GM23338 (cell line): ENCODE measurements around the gene SPATA31C1. TPM values are rescaled to one million over a fixed set of nuclear protein-coding genes. Genes with fewer than 3 reads are reported as not detected.

Experiments used
- ATAC-seq: fragments of 200-7000 bp; cut with Tn5 transposase; 3 replicates; pipeline ENCODE4 v1.9.1; 2020
- DNase-seq: peaks from one replicate; pipeline ENCODE4 v3.0.0-alpha.2; 2015; ENCODE audit warnings: low spot score
- H2AFZ ChIP-seq: fragments of 200-600 bp; sonication (generic); 2 replicates; pipeline ENCODE4 v1.8.0; 2016; ENCODE audit warnings: antibody characterized with exemption, mild to moderate bottlenecking, moderate library complexity
- H3F3A ChIP-seq: fragments of 200-600 bp; sonication (generic); replicated peaks from 2 replicates; pipeline ENCODE4 v1.8.0; 2017; ENCODE audit warnings: antibody characterized with exemption, mixed run types, low read depth
- H3K27ac ChIP-seq: fragments of 200-600 bp; sonication (generic); 2 replicates; pipeline ENCODE4 v1.6.1; 2016; ENCODE audit warnings: low read depth
- H3K27me3 ChIP-seq: fragments of 200-600 bp; sonication (generic); 2 replicates; pipeline ENCODE4 v1.8.0; 2016; ENCODE audit warnings: mild to moderate bottlenecking, mixed run types, moderate library complexity; ENCODE audit not compliant: insufficient read depth
- H3K36me3 ChIP-seq: fragments of 200-600 bp; sonication (generic); 2 replicates; pipeline ENCODE4 v1.8.0; 2016; ENCODE audit warnings: mild to moderate bottlenecking; ENCODE audit not compliant: insufficient read depth
- H3K4me1 ChIP-seq: fragments of 200-600 bp; sonication (generic); 2 replicates; pipeline ENCODE4 v1.8.0; 2016; ENCODE audit warnings: mild to moderate bottlenecking, moderate library complexity; ENCODE audit not compliant: insufficient read depth
- H3K4me2 ChIP-seq: fragments of 200-600 bp; sonication (generic); 2 replicates; pipeline ENCODE4 v1.7.1; 2017; ENCODE audit warnings: mixed run types
- H3K4me3 ChIP-seq: fragments of 200-600 bp; sonication (generic); 2 replicates; pipeline ENCODE4 v1.6.1; 2016; ENCODE audit warnings: mixed run types
- H3K79me2 ChIP-seq: fragments of 200-600 bp; sonication (generic); replicated peaks from 2 replicates; pipeline ENCODE4 v1.8.0; 2017; ENCODE audit warnings: mild to moderate bottlenecking; ENCODE audit not compliant: insufficient read depth
- H3K9me2 ChIP-seq: fragments of 200-600 bp; sonication (generic); 2 replicates; pipeline ENCODE4 v1.8.0; 2017; ENCODE audit not compliant: insufficient read depth
- H4K20me1 ChIP-seq: fragments of 200-600 bp; sonication (generic); replicated peaks from 2 replicates; pipeline ENCODE4 v1.8.0; 2017; ENCODE audit warnings: mild to moderate bottlenecking; ENCODE audit not compliant: insufficient read depth
- H3K27ac Mint-ChIP-seq: 2 replicates; pipeline ENCODE4 v1.8.0; 2020; ENCODE audit warnings: inconsistent platforms, mild to moderate bottlenecking, moderate library complexity, mixed read lengths
- H3K27me3 Mint-ChIP-seq: 3 replicates; pipeline ENCODE4 v1.8.0; 2022; ENCODE audit warnings: low read depth, mild to moderate bottlenecking, moderate library complexity, mixed read lengths, inconsistent platforms; ENCODE audit not compliant: insufficient read depth, poor library complexity
- H3K36me3 Mint-ChIP-seq: 3 replicates; pipeline ENCODE4 v1.8.0; 2021; ENCODE audit warnings: low read depth, mild to moderate bottlenecking, inconsistent platforms, moderate library complexity, mixed read lengths
- H3K4me1 Mint-ChIP-seq: 3 replicates; pipeline ENCODE4 v1.8.0; 2020; ENCODE audit warnings: mild to moderate bottlenecking, inconsistent platforms, mixed read lengths
- H3K4me3 Mint-ChIP-seq: 3 replicates; pipeline ENCODE4 v1.8.0; 2021; ENCODE audit warnings: moderate library complexity, mild to moderate bottlenecking, inconsistent platforms, mixed read lengths
- H3K9me3 Mint-ChIP-seq: 3 replicates; pipeline ENCODE4 v1.8.0; 2020; ENCODE audit warnings: moderate library complexity, mild to moderate bottlenecking, inconsistent platforms, mixed read lengths
- CREB1 ChIP-seq: fragments of 250-450 bp; sonication (Bioruptor Pico); IDR thresholded peaks from 2 replicates; pipeline ENCODE4 v1.5.0; 2020; ENCODE audit warnings: low read depth, mild to moderate bottlenecking, moderate library complexity
- CTCF ChIP-seq, 2 experiments: fragments of 200-600 bp in 1 of 2; sonication (generic) in 1 of 2; conservative IDR thresholded peaks; 2 replicates each; pipeline versions ENCODE4 v1.5.1 to v1.6.1; 2016 to 2017; ENCODE audit warnings: antibody characterized with exemption in 2 of 2, low read depth in 2 of 2, mild to moderate bottlenecking in 2 of 2, moderate library complexity in 1 of 2
- ETS1 ChIP-seq: IDR thresholded peaks from 2 replicates; pipeline ENCODE4 v1.6.1; 2016; ENCODE audit warnings: antibody characterized with exemption
- EZH2 ChIP-seq: fragments of 200-600 bp; sonication (generic); IDR thresholded peaks from one replicate; pipeline ENCODE4 v1.8.0; 2017; ENCODE audit warnings: antibody characterized with exemption, mild to moderate bottlenecking, low read depth; ENCODE audit not compliant: unreplicated experiment
- JUNB ChIP-seq: IDR thresholded peaks from one replicate; pipeline ENCODE4 v1.6.1; 2016; ENCODE audit warnings: antibody characterized with exemption; ENCODE audit not compliant: unreplicated experiment
- NANOG ChIP-seq: IDR thresholded peaks from 2 replicates; pipeline ENCODE4 v1.6.1; 2016; ENCODE audit warnings: antibody characterized with exemption, borderline replicate concordance
- POLR2AphosphoS5 ChIP-seq: IDR thresholded peaks from 2 replicates; pipeline ENCODE4 v1.6.1; 2016; ENCODE audit warnings: antibody characterized with exemption, low read depth
- STAT1 ChIP-seq: IDR thresholded peaks from one replicate; pipeline ENCODE4 v1.6.1; 2016; ENCODE audit warnings: antibody characterized with exemption; ENCODE audit not compliant: unreplicated experiment
- ZNF462 ChIP-seq: fragments of 250-450 bp; sonication (Bioruptor Pico); IDR thresholded peaks from 2 replicates; pipeline ENCODE4 v1.5.0; 2020; ENCODE audit warnings: mild to moderate bottlenecking, moderate library complexity
- polyA plus RNA-seq: library from polyadenylated mRNA; unstranded; fragments of >200 nt; fragmentation: Nextera tagmentation; extraction: Ambion mirVana; gene quantifications from 2 replicates; pipeline ENCODE4 v1.2.1, GENCODE V29; 2016
- total RNA-seq: library from RNA; depleted of rRNA; stranded (reverse); fragments of >200 nt; shearing (Covaris generic); gene quantifications from 2 replicates; pipeline ENCODE4 v1.2.3, GENCODE V29; 2014

SPATA31C1 gene
- total and polyA plus RNA-seq, 2 experiments from 2014 or later: not detected

- Mint-ChIP-seq H3K27ac (no peak overlapping the region), H3K4me1 (peaks cover 5% of the 10 kb centered on the region; the same call in 1 of the 3 replicates), H3K36me3 (peaks cover 5% of the 10 kb centered on the region; the same call in 2 of the 3 replicates), H3K9me3 (peaks cover 10% of the 10 kb centered on the region), H3K27me3 (peaks cover 2% of the 10 kb centered on the region), H3K4me3 (no peak overlapping the region)
- no peak overlapping the region for H3K4me2 ChIP-seq
- ATAC-seq (peak; percentile 68), DNase-seq (peak; percentile 39)
- no peak overlapping the region for H3K4me3 ChIP-seq
- peak overlapping the region; percentile 90 for H2AFZ ChIP-seq
- no peaks in the 10 kb centered on the region for H3K9me2 ChIP-seq
- H3K79me2 ChIP-seq: no peaks in the 10 kb centered on the region
- no peaks in the 10 kb centered on the region for H3K36me3 ChIP-seq
- TF ChIP-seq JUNB (no peak), NANOG (no peak), CTCF (conservative IDR thresholded peaks at IDR 0.05; ENCODE audit: low read depth in 2 of 2) (peak; percentile 7 to 49; a peak in 2 of 4 replicates)
- no peaks in the 10 kb centered on the region for H3F3A ChIP-seq
- no peaks in the 10 kb centered on the region for H4K20me1 ChIP-seq
- no peak overlapping the region for H3K27ac ChIP-seq
- H3K27me3 ChIP-seq: no peaks in the 10 kb centered on the region
- H3K4me1 ChIP-seq: no peaks in the 10 kb centered on the region; the same call in 1 of the 2 replicates
Measured at GRCh38 chr9:87909310-87910041, 8.3 kb upstream of the SPATA31C1 start.

GRCh38 chr9:87910821-87911220, 6.9 kb upstream of the SPATA31C1 start:
- Histone ChIP-seq H3K4me3 (no peak overlapping the region), H2AFZ (no peak overlapping the region), H3K36me3 (no peaks in the 10 kb centered on the region), H3K4me1 (no peaks in the 10 kb centered on the region; the same call in 1 of the 2 replicates), H3K79me2 (no peaks in the 10 kb centered on the region), H3K4me2 (no peak overlapping the region), H3K27me3 (no peaks in the 10 kb centered on the region), H4K20me1 (no peaks in the 10 kb centered on the region), H3K27ac (no peak overlapping the region), H3F3A (no peaks in the 10 kb centered on the region), H3K9me2 (no peaks in the 10 kb centered on the region)
- DNase-seq: no peak
- no peak overlapping the region for H3K4me3 Mint-ChIP-seq
- H3K27me3 Mint-ChIP-seq: no peaks in the 10 kb centered on the region
- no peak for ATAC-seq
- H3K9me3 Mint-ChIP-seq: peaks cover 3% of the 10 kb centered on the region; the same call in 1 of the 3 replicates
- no peaks in the 10 kb centered on the region for H3K36me3 Mint-ChIP-seq
- H3K27ac Mint-ChIP-seq: no peak overlapping the region
- H3K4me1 Mint-ChIP-seq: peaks cover 5% of the 10 kb centered on the region; the same call in 1 of the 3 replicates
- TF ChIP-seq POLR2AphosphoS5: no peak
- TF ChIP-seq ZNF462 (CRISPR knock-in tag): no peak
- no peak for TF ChIP-seq JUNB
- TF ChIP-seq CREB1 (CRISPR knock-in tag): no peak
- TF ChIP-seq STAT1: no peak
- TF ChIP-seq ETS1: no peak
- TF ChIP-seq CTCF (conservative IDR thresholded peaks at IDR 0.05; ENCODE audit: low read depth in 2 of 2): no peak
- no peak for TF ChIP-seq EZH2
